ENCODE measurements around the gene PTEN.

PTEN gene

GRCh38 chr10:87976101-87976743 is 112.8 kb downstream of the PTEN start:
- DNase-seq (ENCODE audit: low spot score) = no peak

- DNase-seq (ENCODE audit: low spot score) = no peak
Measured at GRCh38 chr10:87978166-87978565, 114.7 kb downstream of the PTEN start.

DNA sequence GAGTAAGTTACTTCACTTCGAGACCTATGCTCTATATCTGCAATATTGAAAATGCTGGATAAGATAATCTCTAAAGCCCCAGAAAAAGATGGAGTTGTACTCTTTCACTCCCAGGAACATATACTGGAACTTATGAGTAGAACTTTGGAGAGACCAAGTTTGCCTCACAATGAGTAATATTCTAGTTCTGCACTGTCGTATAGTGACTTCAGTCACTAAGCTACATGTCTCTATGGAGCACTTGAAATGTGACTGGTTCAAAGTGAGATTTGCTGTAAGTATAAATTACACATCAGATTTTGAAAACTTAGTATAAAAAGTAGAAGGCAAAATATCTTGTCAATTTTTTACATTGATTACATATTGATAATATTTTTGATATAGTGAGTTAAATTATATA is 116.4 kb downstream of the PTEN start:
- DNase-seq (ENCODE audit: low spot score) = no peak

GRCh38 chr10:87983716-87984115 is 120.3 kb downstream of the PTEN start:
- DNase-seq (ENCODE audit: low spot score) = no peak

DNA sequence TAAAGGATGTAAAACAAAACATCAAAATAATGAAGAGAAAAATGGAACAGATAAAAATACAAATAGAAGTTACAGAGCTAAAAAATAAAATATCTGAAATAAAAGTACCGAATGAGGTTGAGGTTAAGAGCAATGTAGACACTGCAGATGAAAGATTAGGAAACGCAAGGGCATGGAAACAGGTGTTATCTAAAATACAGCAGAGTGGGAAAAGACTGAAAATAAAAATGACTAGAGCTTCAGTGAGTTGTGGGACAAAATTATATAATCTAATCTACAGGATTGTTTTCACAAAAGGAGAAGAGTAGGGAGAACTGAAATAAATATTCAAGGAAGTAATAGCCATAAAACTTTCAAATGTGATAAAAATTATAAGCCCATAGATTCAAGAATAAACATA is 123.8 kb downstream of the PTEN start:
- DNase-seq (ENCODE audit: low spot score) = no peak

- no peak for DNase-seq (ENCODE audit: low spot score)
Measured at GRCh38 chr10:87991946-87992345, 128.5 kb downstream of the PTEN start.

DNA sequence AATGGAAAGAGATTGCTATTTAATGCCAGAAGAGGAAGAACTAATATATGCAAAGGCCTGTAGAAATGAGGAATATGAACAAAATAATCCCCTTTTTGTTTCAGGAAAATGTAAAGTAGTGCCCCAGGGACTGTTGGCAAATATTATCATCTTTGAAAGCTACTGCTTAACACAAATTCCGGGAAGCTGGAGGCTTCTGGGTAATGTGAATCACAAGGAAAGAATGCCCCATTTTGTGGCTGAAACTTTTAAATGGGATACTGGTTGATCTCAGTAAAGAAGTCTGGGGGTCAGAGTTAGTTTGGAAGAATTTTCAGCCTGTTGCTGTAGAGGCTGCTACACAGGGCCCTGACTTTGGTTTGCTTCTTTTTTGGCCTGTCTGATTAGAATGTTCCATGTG is 141.0 kb downstream of the PTEN start:
- DNase-seq (ENCODE audit: low spot score) = no peak

DNA sequence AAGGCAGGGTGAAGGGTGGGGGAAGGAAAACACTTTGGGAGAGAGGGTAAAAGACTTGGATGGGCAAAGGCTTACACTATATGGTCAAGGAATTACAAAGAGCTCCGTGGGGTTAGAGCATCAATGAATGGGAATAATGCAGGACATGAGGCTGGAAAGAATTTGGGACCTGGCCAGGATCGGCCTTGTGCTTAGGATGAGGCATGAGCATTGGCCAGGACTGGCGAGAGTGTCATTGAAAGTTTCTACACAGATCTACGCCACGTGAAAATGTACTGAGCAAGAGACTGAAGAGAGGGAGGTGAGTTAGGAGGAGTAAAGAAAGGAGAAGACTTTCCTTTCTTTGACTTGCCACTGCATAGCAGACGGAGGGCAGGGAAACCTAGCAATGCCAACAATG is 142.8 kb downstream of the PTEN start:
- no peak for DNase-seq (ENCODE audit: low spot score)

- DNase-seq (ENCODE audit: low spot score) = no peak
Measured at GRCh38 chr10:88008866-88009470, 145.5 kb downstream of the PTEN start.

- DNase-seq (ENCODE audit: low spot score) = no peak
Measured at GRCh38 chr10:88012641-88013040, 149.2 kb downstream of the PTEN start.

GRCh38 chr10:88017781-88018180 is 154.4 kb downstream of the PTEN start:
- no peak for DNase-seq (ENCODE audit: low spot score)

DNA sequence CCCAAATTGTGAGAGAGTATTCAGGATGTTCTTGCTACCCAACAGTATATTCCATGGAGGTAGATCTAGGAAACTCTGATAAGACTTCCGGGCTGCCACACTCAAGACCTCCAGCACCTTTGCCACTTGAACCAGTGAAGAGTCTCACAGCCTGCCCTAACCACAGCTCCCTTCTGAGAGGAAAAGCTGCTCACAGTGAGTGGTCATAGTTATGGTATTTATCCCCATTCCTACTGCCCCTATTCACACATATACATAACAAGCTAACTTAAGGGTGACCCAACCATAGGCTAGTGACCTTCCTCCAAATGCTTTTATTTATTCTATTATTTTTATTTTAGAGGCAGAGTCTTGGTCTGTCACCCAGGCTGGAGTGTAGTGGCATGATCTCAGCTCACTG is 156.3 kb downstream of the PTEN start:
- DNase-seq (ENCODE audit: low spot score) = no peak
